ENCODE measurements around the gene RPS6KA2.

RPS6KA2 gene

GRCh38 chr6:166516251-166516884 lies 110.7 kb downstream of the RPS6KA2 start:
- H3K9ac ChIP-seq (ENCODE audit: low read length in 5 of 5), result no peak overlapping the region
- no peak overlapping the region for H3K4me3 ChIP-seq (ENCODE audit: low read depth in 1 of 5, low read length in 5 of 5)
- H3K4me1 ChIP-seq (ENCODE audit: control insufficient read depth in 5 of 5, insufficient read depth in 5 of 5, low read length in 5 of 5), result peaks cover 0 to 2% (median 0%) of the 10 kb centered on the region in 5 donors
- peaks cover 0 to 5% (median 0%) of the 10 kb centered on the region in 5 donors for H3K9me3 ChIP-seq (ENCODE audit: control insufficient read depth in 5 of 5, low read length in 5 of 5)
- H3K27ac ChIP-seq (ENCODE audit: low read depth, low read length), result no peak overlapping the region
- H3K27me3 ChIP-seq (ENCODE audit: control insufficient read depth in 5 of 5, insufficient read depth in 4 of 5, low read length in 5 of 5), result no peaks in the 10 kb centered on the region
- H3K36me3 ChIP-seq (ENCODE audit: control insufficient read depth in 5 of 5, insufficient read depth in 5 of 5, low read length in 5 of 5), result peaks cover 0 to 12% (median 7%) of the 10 kb centered on the region in 5 donors

DNA sequence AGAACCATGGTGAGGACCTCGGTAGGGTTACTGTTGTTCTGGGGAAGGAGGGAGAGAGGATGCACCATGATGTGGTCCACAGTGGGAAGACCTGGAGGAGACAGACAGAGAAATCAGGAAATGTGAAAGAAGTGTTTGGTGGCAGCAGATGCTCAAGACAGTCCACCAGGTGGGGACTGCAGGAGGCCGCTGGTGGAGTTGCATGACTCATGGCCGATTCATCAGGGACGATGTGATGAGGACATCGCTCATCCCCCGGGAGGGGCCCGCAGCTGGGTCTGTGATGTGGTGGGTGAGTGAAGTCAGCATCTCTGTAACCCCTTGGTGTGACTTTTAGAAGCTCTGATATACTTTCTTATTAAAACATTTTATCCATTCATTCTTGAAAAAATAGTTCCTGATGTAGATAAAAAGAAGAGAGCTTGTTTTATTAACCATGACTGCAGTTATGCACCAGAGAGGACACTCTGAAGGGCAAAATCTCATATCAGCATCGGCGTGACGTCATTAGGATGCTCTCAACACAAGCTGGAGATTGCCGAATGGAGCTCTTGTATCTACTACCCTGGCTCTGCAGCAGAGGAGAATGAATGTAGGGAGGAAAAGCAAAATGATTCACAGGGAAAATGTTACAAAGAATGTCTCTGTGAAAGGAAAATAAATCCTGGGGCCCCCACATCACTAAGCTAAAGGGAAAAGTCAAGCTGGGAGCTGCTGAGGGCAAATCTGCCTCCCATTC lies 111.8 kb downstream of the RPS6KA2 start:
- H3K27me3 ChIP-seq (ENCODE audit: control insufficient read depth in 5 of 5, insufficient read depth in 4 of 5, low read length in 5 of 5), result no peaks in the 10 kb centered on the region
- peaks cover 0 to 16% (median 7%) of the 10 kb centered on the region in 5 donors for H3K36me3 ChIP-seq (ENCODE audit: control insufficient read depth in 5 of 5, insufficient read depth in 5 of 5, low read length in 5 of 5)
- peaks cover 0 to 5% (median 0%) of the 10 kb centered on the region in 5 donors for H3K9me3 ChIP-seq (ENCODE audit: control insufficient read depth in 5 of 5, low read length in 5 of 5)
- no peak overlapping the region for H3K4me3 ChIP-seq (ENCODE audit: low read depth in 1 of 5, low read length in 5 of 5)
- H3K4me1 ChIP-seq (ENCODE audit: control insufficient read depth in 5 of 5, insufficient read depth in 5 of 5, low read length in 5 of 5), result peaks cover 0 to 2% (median 0%) of the 10 kb centered on the region in 5 donors
- no peak overlapping the region for H3K27ac ChIP-seq (ENCODE audit: low read depth, low read length)
- H3K9ac ChIP-seq (ENCODE audit: low read length in 5 of 5), result no peak overlapping the region

GRCh38 chr6:166514196-166514595 lies 112.9 kb downstream of the RPS6KA2 start:
- H3K27ac ChIP-seq (ENCODE audit: low read depth, low read length), result no peak overlapping the region
- H3K4me3 ChIP-seq (ENCODE audit: low read depth in 1 of 5, low read length in 5 of 5), result no peak overlapping the region
- no peaks in the 10 kb centered on the region for H3K4me1 ChIP-seq (ENCODE audit: control insufficient read depth in 5 of 5, insufficient read depth in 5 of 5, low read length in 5 of 5)
- no peaks in the 10 kb centered on the region for H3K27me3 ChIP-seq (ENCODE audit: control insufficient read depth in 5 of 5, insufficient read depth in 4 of 5, low read length in 5 of 5)
- H3K36me3 ChIP-seq (ENCODE audit: control insufficient read depth in 5 of 5, insufficient read depth in 5 of 5, low read length in 5 of 5), result peaks cover 0 to 22% (median 9%) of the 10 kb centered on the region in 5 donors
- no peak overlapping the region for H3K9ac ChIP-seq (ENCODE audit: low read length in 5 of 5)
- H3K9me3 ChIP-seq (ENCODE audit: control insufficient read depth in 5 of 5, low read length in 5 of 5), result peaks cover 0 to 5% (median 0%) of the 10 kb centered on the region in 5 donors

- H3K4me3 ChIP-seq (ENCODE audit: low read depth in 1 of 5, low read length in 5 of 5), result no peak overlapping the region
- no peaks in the 10 kb centered on the region for H3K9me3 ChIP-seq (ENCODE audit: control insufficient read depth in 5 of 5, low read length in 5 of 5)
- H3K27me3 ChIP-seq (ENCODE audit: control insufficient read depth in 5 of 5, insufficient read depth in 4 of 5, low read length in 5 of 5), result no peaks in the 10 kb centered on the region
- H3K27ac ChIP-seq (ENCODE audit: low read depth, low read length), result no peak overlapping the region
- H3K9ac ChIP-seq (ENCODE audit: low read length in 5 of 5), result no peak overlapping the region
- H3K36me3 ChIP-seq (ENCODE audit: control insufficient read depth in 5 of 5, insufficient read depth in 5 of 5, low read length in 5 of 5), result peaks cover 0 to 39% (median 24%) of the 10 kb centered on the region in 5 donors
- no peaks in the 10 kb centered on the region for H3K4me1 ChIP-seq (ENCODE audit: control insufficient read depth in 5 of 5, insufficient read depth in 5 of 5, low read length in 5 of 5)
Observed at GRCh38 chr6:166512567-166512966, 114.5 kb downstream of the RPS6KA2 start.

GRCh38 chr6:166511316-166511715 lies 115.7 kb downstream of the RPS6KA2 start:
- no peaks in the 10 kb centered on the region for H3K9me3 ChIP-seq (ENCODE audit: control insufficient read depth in 5 of 5, low read length in 5 of 5)
- peaks cover 0 to 51% (median 36%) of the 10 kb centered on the region in 5 donors for H3K36me3 ChIP-seq (ENCODE audit: control insufficient read depth in 5 of 5, insufficient read depth in 5 of 5, low read length in 5 of 5)
- H3K4me1 ChIP-seq (ENCODE audit: control insufficient read depth in 5 of 5, insufficient read depth in 5 of 5, low read length in 5 of 5), result no peaks in the 10 kb centered on the region
- H3K27me3 ChIP-seq (ENCODE audit: control insufficient read depth in 5 of 5, insufficient read depth in 4 of 5, low read length in 5 of 5), result no peaks in the 10 kb centered on the region
- H3K4me3 ChIP-seq (ENCODE audit: low read depth in 1 of 5, low read length in 5 of 5), result no peak overlapping the region
- no peak overlapping the region for H3K27ac ChIP-seq (ENCODE audit: low read depth, low read length)
- no peak overlapping the region for H3K9ac ChIP-seq (ENCODE audit: low read length in 5 of 5)

GRCh38 chr6:166509193-166509592 lies 117.9 kb downstream of the RPS6KA2 start:
- H3K36me3 ChIP-seq (ENCODE audit: control insufficient read depth in 5 of 5, insufficient read depth in 5 of 5, low read length in 5 of 5), result peaks cover 0 to 58% (median 40%) of the 10 kb centered on the region in 5 donors
- no peaks in the 10 kb centered on the region for H3K9me3 ChIP-seq (ENCODE audit: control insufficient read depth in 5 of 5, low read length in 5 of 5)
- no peak overlapping the region for H3K4me3 ChIP-seq (ENCODE audit: low read depth in 1 of 5, low read length in 5 of 5)
- H3K4me1 ChIP-seq (ENCODE audit: control insufficient read depth in 5 of 5, insufficient read depth in 5 of 5, low read length in 5 of 5), result no peaks in the 10 kb centered on the region
- H3K9ac ChIP-seq (ENCODE audit: low read length in 5 of 5), result no peak overlapping the region
- H3K27me3 ChIP-seq (ENCODE audit: control insufficient read depth in 5 of 5, insufficient read depth in 4 of 5, low read length in 5 of 5), result no peaks in the 10 kb centered on the region
- no peak overlapping the region for H3K27ac ChIP-seq (ENCODE audit: low read depth, low read length)

GRCh38 chr6:166508726-166509125 lies 118.3 kb downstream of the RPS6KA2 start:
- H3K27ac ChIP-seq (ENCODE audit: low read depth, low read length), result no peak overlapping the region
- no peaks in the 10 kb centered on the region for H3K9me3 ChIP-seq (ENCODE audit: control insufficient read depth in 5 of 5, low read length in 5 of 5)
- no peak overlapping the region for H3K9ac ChIP-seq (ENCODE audit: low read length in 5 of 5)
- no peaks in the 10 kb centered on the region for H3K27me3 ChIP-seq (ENCODE audit: control insufficient read depth in 5 of 5, insufficient read depth in 4 of 5, low read length in 5 of 5)
- no peaks in the 10 kb centered on the region for H3K4me1 ChIP-seq (ENCODE audit: control insufficient read depth in 5 of 5, insufficient read depth in 5 of 5, low read length in 5 of 5)
- no peak overlapping the region for H3K4me3 ChIP-seq (ENCODE audit: low read depth in 1 of 5, low read length in 5 of 5)
- H3K36me3 ChIP-seq (ENCODE audit: control insufficient read depth in 5 of 5, insufficient read depth in 5 of 5, low read length in 5 of 5), result peaks cover 0 to 62% (median 45%) of the 10 kb centered on the region in 5 donors

GRCh38 chr6:166507809-166508564 lies 119.1 kb downstream of the RPS6KA2 start:
- no peak overlapping the region for H3K27ac ChIP-seq (ENCODE audit: low read depth, low read length)
- no peak overlapping the region for H3K4me3 ChIP-seq (ENCODE audit: low read depth in 1 of 5, low read length in 5 of 5)

GRCh38 chr6:166507380-166507779 lies 119.7 kb downstream of the RPS6KA2 start:
- Histone ChIP-seq H3K27ac (ENCODE audit: low read depth, low read length) (no peak overlapping the region), H3K27me3 (ENCODE audit: control insufficient read depth in 5 of 5, insufficient read depth in 4 of 5, low read length in 5 of 5) (no peaks in the 10 kb centered on the region), H3K9me3 (ENCODE audit: control insufficient read depth in 5 of 5, low read length in 5 of 5) (no peaks in the 10 kb centered on the region), H3K4me1 (ENCODE audit: control insufficient read depth in 5 of 5, insufficient read depth in 5 of 5, low read length in 5 of 5) (no peaks in the 10 kb centered on the region), H3K4me3 (ENCODE audit: low read depth in 1 of 5, low read length in 5 of 5) (no peak overlapping the region), H3K36me3 (ENCODE audit: control insufficient read depth in 5 of 5, insufficient read depth in 5 of 5, low read length in 5 of 5) (peaks cover 0 to 74% (median 56%) of the 10 kb centered on the region in 5 donors), H3K9ac (ENCODE audit: low read length in 5 of 5) (no peak overlapping the region)

More at GRCh38 chr6:166507809-166508564, 119.1 kb downstream of the RPS6KA2 start:
- no peaks in the 10 kb centered on the region for H3K4me1 ChIP-seq (ENCODE audit: control insufficient read depth in 5 of 5, insufficient read depth in 5 of 5, low read length in 5 of 5)
- H3K36me3 ChIP-seq (ENCODE audit: control insufficient read depth in 5 of 5, insufficient read depth in 5 of 5, low read length in 5 of 5), result peaks cover 0 to 69% (median 52%) of the 10 kb centered on the region in 5 donors
- H3K9me3 ChIP-seq (ENCODE audit: control insufficient read depth in 5 of 5, low read length in 5 of 5), result no peaks in the 10 kb centered on the region
- H3K9ac ChIP-seq (ENCODE audit: low read length in 5 of 5), result no peak overlapping the region
- no peaks in the 10 kb centered on the region for H3K27me3 ChIP-seq (ENCODE audit: control insufficient read depth in 5 of 5, insufficient read depth in 4 of 5, low read length in 5 of 5)
